ENCODE data around the gene ACMSD. TPM values are rescaled to one million over a fixed set of nuclear protein-coding genes. Genes with fewer than 3 reads are reported as not detected.
A peak's percentile ranks its signal among the peaks of the same experiment; 100 is the strongest.

The ACMSD gene
- polyA plus RNA-seq, 1 donor from 2014 or later: not detected

DNA sequence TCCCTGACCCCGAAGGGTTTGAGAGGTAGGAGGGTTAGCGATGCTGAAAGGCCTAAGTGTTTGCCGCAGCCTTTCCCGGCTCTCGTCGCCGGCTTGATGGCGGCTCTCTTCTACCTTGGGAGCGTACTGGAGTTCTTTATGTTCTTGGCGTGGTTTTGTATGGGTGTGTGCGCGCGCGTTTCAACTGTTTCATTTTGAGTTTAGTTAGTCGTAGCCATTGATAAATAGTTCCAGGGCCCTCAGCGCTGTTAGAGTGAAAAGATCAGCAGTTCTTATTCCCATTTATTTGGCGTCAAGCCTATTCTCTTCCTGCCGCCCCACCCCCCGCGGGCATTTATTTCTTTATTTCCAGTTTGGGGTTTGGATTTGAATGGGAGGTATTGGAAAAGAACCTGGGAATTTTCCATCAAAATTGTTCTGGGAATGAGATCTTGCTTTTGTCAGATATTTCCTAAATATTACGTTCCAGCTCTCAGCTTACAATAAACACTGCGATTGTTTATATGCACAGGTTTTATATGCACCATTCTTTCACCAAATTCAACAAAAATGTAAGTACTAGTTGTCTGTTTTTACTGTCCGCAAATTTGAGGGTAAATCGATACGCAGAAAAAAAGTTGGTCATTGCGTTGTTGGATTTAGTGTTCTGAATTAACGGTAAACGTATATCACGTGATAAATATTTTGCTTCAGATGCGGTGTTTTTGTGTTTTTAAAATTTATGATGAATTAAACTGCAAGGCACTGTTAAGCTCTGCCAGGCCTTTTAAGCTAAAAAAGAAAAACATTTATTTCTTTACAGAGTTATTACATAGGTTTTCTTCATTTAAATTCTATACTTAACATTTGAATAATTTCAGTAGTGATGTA lies 81.2 kb downstream of the ACMSD start:
- Histone ChIP-seq H3K79me2 (replicated peaks; ENCODE audit: insufficient read depth, low read length) (peaks cover 57% of the 10 kb centered on the region), H3F3A (ENCODE audit: insufficient read depth, low read length, poor library complexity, severe bottlenecking) (peaks cover 5% of the 10 kb centered on the region), H3K9ac (ENCODE audit: low read length) (peak overlapping the region; percentile 98), H3K27me3 (ENCODE audit: insufficient read depth, low read depth, low read length) (no peaks in the 10 kb centered on the region), H3K27ac (ENCODE audit: low read length) (peak overlapping the region; percentile 98), H3K36me3 (ENCODE audit: insufficient read depth, low read length) (no peaks in the 10 kb centered on the region), H2AFZ (ENCODE audit: low read depth, low read length) (peak overlapping the region; percentile 78), H3K4me2 (ENCODE audit: low read length) (peak overlapping the region; percentile 85), H4K20me1 (ENCODE audit: insufficient read depth) (peaks cover 4% of the 10 kb centered on the region), H3K9me2 (ENCODE audit: insufficient read depth, low read length) (no peaks in the 10 kb centered on the region), H3K4me3 (ENCODE audit: low read length) (peak overlapping the region; percentile 89), H3K9me3 (ENCODE audit: low read length) (no peaks in the 10 kb centered on the region)
- TF ChIP-seq MXI1 (conservative IDR thresholded peaks at IDR 0.05; ENCODE audit: poor library complexity, severe bottlenecking) (no peak), SMC3 (conservative IDR thresholded peaks at IDR 0.05; ENCODE audit: poor library complexity) (no peak), EZH2 (IDR thresholded peaks at IDR 0.05; ENCODE audit: borderline replicate concordance, insufficient read depth, low read length, poor library complexity, severe bottlenecking) (no peak), RAD21 (conservative IDR thresholded peaks at IDR 0.05) (no peak), EP300 (conservative IDR thresholded peaks at IDR 0.05; ENCODE audit: poor library complexity, severe bottlenecking) (no peak), TAF1 (IDR thresholded peaks at IDR 0.05; ENCODE audit: low read depth) (no peak), POLR2AphosphoS5 (IDR thresholded peaks at IDR 0.05) (no peak)
- TF ChIP-seq, protein P1, sequence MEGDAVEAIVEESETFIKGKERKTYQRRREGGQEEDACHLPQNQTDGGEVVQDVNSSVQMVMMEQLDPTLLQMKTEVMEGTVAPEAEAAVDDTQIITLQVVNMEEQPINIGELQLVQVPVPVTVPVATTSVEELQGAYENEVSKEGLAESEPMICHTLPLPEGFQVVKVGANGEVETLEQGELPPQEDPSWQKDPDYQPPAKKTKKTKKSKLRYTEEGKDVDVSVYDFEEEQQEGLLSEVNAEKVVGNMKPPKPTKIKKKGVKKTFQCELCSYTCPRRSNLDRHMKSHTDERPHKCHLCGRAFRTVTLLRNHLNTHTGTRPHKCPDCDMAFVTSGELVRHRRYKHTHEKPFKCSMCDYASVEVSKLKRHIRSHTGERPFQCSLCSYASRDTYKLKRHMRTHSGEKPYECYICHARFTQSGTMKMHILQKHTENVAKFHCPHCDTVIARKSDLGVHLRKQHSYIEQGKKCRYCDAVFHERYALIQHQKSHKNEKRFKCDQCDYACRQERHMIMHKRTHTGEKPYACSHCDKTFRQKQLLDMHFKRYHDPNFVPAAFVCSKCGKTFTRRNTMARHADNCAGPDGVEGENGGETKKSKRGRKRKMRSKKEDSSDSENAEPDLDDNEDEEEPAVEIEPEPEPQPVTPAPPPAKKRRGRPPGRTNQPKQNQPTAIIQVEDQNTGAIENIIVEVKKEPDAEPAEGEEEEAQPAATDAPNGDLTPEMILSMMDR (IDR thresholded peaks at IDR 0.05; ENCODE audit: poor library complexity, severe bottlenecking): no peak
- TF ChIP-seq, protein P2, sequence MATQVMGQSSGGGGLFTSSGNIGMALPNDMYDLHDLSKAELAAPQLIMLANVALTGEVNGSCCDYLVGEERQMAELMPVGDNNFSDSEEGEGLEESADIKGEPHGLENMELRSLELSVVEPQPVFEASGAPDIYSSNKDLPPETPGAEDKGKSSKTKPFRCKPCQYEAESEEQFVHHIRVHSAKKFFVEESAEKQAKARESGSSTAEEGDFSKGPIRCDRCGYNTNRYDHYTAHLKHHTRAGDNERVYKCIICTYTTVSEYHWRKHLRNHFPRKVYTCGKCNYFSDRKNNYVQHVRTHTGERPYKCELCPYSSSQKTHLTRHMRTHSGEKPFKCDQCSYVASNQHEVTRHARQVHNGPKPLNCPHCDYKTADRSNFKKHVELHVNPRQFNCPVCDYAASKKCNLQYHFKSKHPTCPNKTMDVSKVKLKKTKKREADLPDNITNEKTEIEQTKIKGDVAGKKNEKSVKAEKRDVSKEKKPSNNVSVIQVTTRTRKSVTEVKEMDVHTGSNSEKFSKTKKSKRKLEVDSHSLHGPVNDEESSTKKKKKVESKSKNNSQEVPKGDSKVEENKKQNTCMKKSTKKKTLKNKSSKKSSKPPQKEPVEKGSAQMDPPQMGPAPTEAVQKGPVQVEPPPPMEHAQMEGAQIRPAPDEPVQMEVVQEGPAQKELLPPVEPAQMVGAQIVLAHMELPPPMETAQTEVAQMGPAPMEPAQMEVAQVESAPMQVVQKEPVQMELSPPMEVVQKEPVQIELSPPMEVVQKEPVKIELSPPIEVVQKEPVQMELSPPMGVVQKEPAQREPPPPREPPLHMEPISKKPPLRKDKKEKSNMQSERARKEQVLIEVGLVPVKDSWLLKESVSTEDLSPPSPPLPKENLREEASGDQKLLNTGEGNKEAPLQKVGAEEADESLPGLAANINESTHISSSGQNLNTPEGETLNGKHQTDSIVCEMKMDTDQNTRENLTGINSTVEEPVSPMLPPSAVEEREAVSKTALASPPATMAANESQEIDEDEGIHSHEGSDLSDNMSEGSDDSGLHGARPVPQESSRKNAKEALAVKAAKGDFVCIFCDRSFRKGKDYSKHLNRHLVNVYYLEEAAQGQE (IDR thresholded peaks at IDR 0.05; ENCODE audit: borderline replicate concordance): no peak

DNA sequence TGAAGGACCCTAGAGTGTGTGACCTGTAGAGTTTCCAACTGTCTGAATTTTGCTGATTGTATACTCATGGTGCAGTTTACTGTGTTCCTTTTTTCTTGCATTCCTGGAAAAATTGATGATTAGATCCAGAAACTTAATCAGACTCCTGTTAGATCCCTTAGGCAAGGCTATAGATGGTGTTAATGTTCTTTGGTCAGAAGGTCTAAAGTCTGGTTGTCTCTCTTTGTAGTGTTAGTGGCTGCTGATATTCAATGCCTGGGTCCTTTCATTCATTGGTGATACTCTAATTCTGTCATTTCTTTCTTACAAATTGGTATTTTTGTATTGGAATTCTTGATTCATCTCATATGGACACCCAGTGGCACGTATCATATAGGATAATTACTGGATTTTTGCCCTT lies 86.5 kb downstream of the ACMSD start:
- Histone ChIP-seq H3K79me2 (replicated peaks; ENCODE audit: insufficient read depth, low read length) (peaks cover 96% of the 10 kb centered on the region), H2AFZ (ENCODE audit: low read depth, low read length) (no peak overlapping the region), H3K27me3 (ENCODE audit: insufficient read depth, low read depth, low read length) (no peaks in the 10 kb centered on the region), H4K20me1 (ENCODE audit: insufficient read depth) (peaks cover 18% of the 10 kb centered on the region), H3K9me2 (ENCODE audit: insufficient read depth, low read length) (no peaks in the 10 kb centered on the region), H3K9me3 (ENCODE audit: low read length) (no peaks in the 10 kb centered on the region), H3K9ac (ENCODE audit: low read length) (no peak overlapping the region), H3K4me2 (ENCODE audit: low read length) (no peak overlapping the region), H3K4me3 (ENCODE audit: low read length) (no peak overlapping the region), H3K36me3 (ENCODE audit: insufficient read depth, low read length) (no peaks in the 10 kb centered on the region), H3F3A (ENCODE audit: insufficient read depth, low read length, poor library complexity, severe bottlenecking) (no peaks in the 10 kb centered on the region), H3K27ac (ENCODE audit: low read length) (no peak overlapping the region)
- TF ChIP-seq POLR2AphosphoS5 (IDR thresholded peaks at IDR 0.05) (no peak), TAF1 (IDR thresholded peaks at IDR 0.05; ENCODE audit: low read depth) (no peak), RAD21 (conservative IDR thresholded peaks at IDR 0.05) (no peak), MXI1 (conservative IDR thresholded peaks at IDR 0.05; ENCODE audit: poor library complexity, severe bottlenecking) (no peak), EP300 (conservative IDR thresholded peaks at IDR 0.05; ENCODE audit: poor library complexity, severe bottlenecking) (no peak), EZH2 (IDR thresholded peaks at IDR 0.05; ENCODE audit: borderline replicate concordance, insufficient read depth, low read length, poor library complexity, severe bottlenecking) (no peak), SMC3 (conservative IDR thresholded peaks at IDR 0.05; ENCODE audit: poor library complexity) (no peak)
- TF ChIP-seq, protein P2 (IDR thresholded peaks at IDR 0.05; ENCODE audit: borderline replicate concordance): no peak
- TF ChIP-seq, protein P1 (IDR thresholded peaks at IDR 0.05; ENCODE audit: poor library complexity, severe bottlenecking): no peak

Data from neural cell (in vitro differentiated cells).